Keratinocyte (primary cell): Measurements from ENCODE around the gene TMEM201. TPM values are rescaled to one million over a fixed set of nuclear protein-coding genes. Genes with fewer than 3 reads are reported as not detected.

Experiments
- DNase-seq: peaks from one replicate; pipeline ENCODE4 v3.0.0-alpha.2; 2011; ENCODE audit warnings: low read depth, missing footprints, low spot score
- FAIRE-seq: peaks from 2 replicates; lab custom pipeline; 2011; peaks lifted over from hg19 to GRCh38; lab: Jason Lieb, UNC
- H2AFZ ChIP-seq: 2 replicates; pipeline ENCODE4 v1.6.0; 2012; ENCODE audit warnings: low read length, control low read depth, inconsistent platforms; ENCODE audit not compliant: control insufficient read depth
- H3K27ac ChIP-seq: 2 replicates; pipeline ENCODE4 v1.5.1; 2011; ENCODE audit warnings: low read length; ENCODE audit not compliant: control insufficient read depth, insufficient read depth
- H3K27me3 ChIP-seq: 3 replicates; pipeline ENCODE4 v1.6.0; 2011; ENCODE audit warnings: low read length; ENCODE audit not compliant: control insufficient read depth, insufficient read depth; ENCODE audit errors: extremely low read depth
- H3K36me3 ChIP-seq, 2 experiments: 2 replicates in 1 of 2; 3 replicates in 1 of 2; pipeline ENCODE4 v1.5.1; 2011; ENCODE audit warnings: low read length in 2 of 2, mild to moderate bottlenecking in 1 of 2; ENCODE audit not compliant: control insufficient read depth in 2 of 2, insufficient read depth in 2 of 2; ENCODE audit errors: extremely low read depth in 1 of 2
- H3K4me1 ChIP-seq: 3 replicates; pipeline ENCODE4 v1.5.1; 2011; ENCODE audit warnings: low read length; ENCODE audit not compliant: control insufficient read depth, insufficient read depth; ENCODE audit errors: extremely low read depth
- H3K4me2 ChIP-seq: 3 replicates; pipeline ENCODE4 v1.6.0; 2011; ENCODE audit warnings: low read depth, low read length; ENCODE audit not compliant: control insufficient read depth, insufficient read depth; ENCODE audit errors: extremely low read depth
- H3K4me3 ChIP-seq, 3 experiments: fragments of 200-600 bp in 1 of 3; sonication (generic) in 1 of 3; 2 replicates in 2 of 3; 3 replicates in 1 of 3; pipeline ENCODE4 v1.5.1; 2011 to 2016; ENCODE audit warnings: low read length in 3 of 3, mild to moderate bottlenecking in 3 of 3, control low read depth in 2 of 3, inconsistent platforms in 1 of 3, low read depth in 1 of 3, mixed read lengths in 1 of 3, mixed run types in 1 of 3, moderate library complexity in 1 of 3; ENCODE audit not compliant: control insufficient read depth in 2 of 3, insufficient read depth in 2 of 3; ENCODE audit errors: extremely low read depth in 1 of 3
- H3K79me2 ChIP-seq: 2 replicates; pipeline ENCODE4 v1.6.0; 2012; ENCODE audit warnings: low read length; ENCODE audit not compliant: control insufficient read depth, insufficient read depth
- H3K9ac ChIP-seq: 3 replicates; pipeline ENCODE4 v1.6.0; 2011; ENCODE audit warnings: low read length; ENCODE audit not compliant: control insufficient read depth, insufficient read depth; ENCODE audit errors: extremely low read depth
- H3K9me1 ChIP-seq: 3 replicates; pipeline ENCODE4 v1.6.0; 2011; ENCODE audit warnings: low read length; ENCODE audit not compliant: control insufficient read depth, insufficient read depth; ENCODE audit errors: extremely low read depth
- H3K9me3 ChIP-seq: 2 replicates; pipeline ENCODE4 v1.5.1; 2012; ENCODE audit warnings: low read depth, low read length; ENCODE audit not compliant: control insufficient read depth
- H4K20me1 ChIP-seq: 3 replicates; pipeline ENCODE4 v1.6.0; 2011; ENCODE audit warnings: low read length; ENCODE audit not compliant: control insufficient read depth, insufficient read depth; ENCODE audit errors: extremely low read depth
- EZH2 ChIP-seq: IDR thresholded peaks from one replicate; pipeline ENCODE4 v1.6.1; 2012; ENCODE audit warnings: inconsistent platforms, mild to moderate bottlenecking, low read length, moderate library complexity
- dilution Hi-C: fragments of 300-500 bp; cut with MboI; formaldehyde crosslinking; loops from one replicate; pipeline ENCODE4 v1.7.0; 2020; ENCODE audit warnings: low sequenced_read_pairs; ENCODE audit not compliant: extremely low pct_ligation_motif_present
- polyA plus RNA-seq, 5 experiments: library from polyadenylated mRNA; depleted of rRNA in 3 of 5; stranded (reverse) in 3 of 5; stranded (forward) in 1 of 5; unstranded in 1 of 5; fragments of >200 nt; gene quantifications; 1 replicate in 1 of 5; 2 replicates in 3 of 5; 3 replicates in 1 of 5; pipeline versions ENCODE4 v1.2.1 to v1.2.3, GENCODE V29; 2011 to 2012; ENCODE audit warnings: missing spikeins in 2 of 5, low read depth in 1 of 5, low replicate concordance in 1 of 5
- TF ChIP-seq, protein P1 (sequence below), 3 experiments: IDR thresholded peaks in 1 of 3; conservative IDR thresholded peaks in 1 of 3; optimal IDR thresholded peaks in 1 of 3; 2 replicates in 2 of 3; 3 replicates in 1 of 3; pipeline versions ENCODE3 to v1.5.1; 2011; ENCODE audit warnings: low read length in 3 of 3, mild to moderate bottlenecking in 3 of 3, moderate library complexity in 2 of 3, control low read depth in 1 of 3, inconsistent platforms in 1 of 3; ENCODE audit not compliant: insufficient read depth in 2 of 3; ENCODE audit errors: extremely low read depth in 1 of 3

The TMEM201 gene
- polyA plus RNA-seq, 1 donor (not counting 4 experiments of a cell fraction or from before 2014, with no cell fraction given) = 1.5 TPM

- no peak overlapping the region for H3K4me2 ChIP-seq
- no peak overlapping the region for H3K9ac ChIP-seq
- peaks cover 8% of the 10 kb centered on the region for H3K79me2 ChIP-seq
- no peaks in the 10 kb centered on the region for H3K27me3 ChIP-seq
- H3K27ac ChIP-seq = no peak overlapping the region
- H3K4me1 ChIP-seq = no peaks in the 10 kb centered on the region
- no peaks in the 10 kb centered on the region for H3K9me3 ChIP-seq
- DNase-seq = no peak
- H4K20me1 ChIP-seq = no peaks in the 10 kb centered on the region
- H3K36me3 ChIP-seq = peaks cover 14 to 21% of the 10 kb centered on the region in 2 experiments
- TF ChIP-seq, protein P1, sequence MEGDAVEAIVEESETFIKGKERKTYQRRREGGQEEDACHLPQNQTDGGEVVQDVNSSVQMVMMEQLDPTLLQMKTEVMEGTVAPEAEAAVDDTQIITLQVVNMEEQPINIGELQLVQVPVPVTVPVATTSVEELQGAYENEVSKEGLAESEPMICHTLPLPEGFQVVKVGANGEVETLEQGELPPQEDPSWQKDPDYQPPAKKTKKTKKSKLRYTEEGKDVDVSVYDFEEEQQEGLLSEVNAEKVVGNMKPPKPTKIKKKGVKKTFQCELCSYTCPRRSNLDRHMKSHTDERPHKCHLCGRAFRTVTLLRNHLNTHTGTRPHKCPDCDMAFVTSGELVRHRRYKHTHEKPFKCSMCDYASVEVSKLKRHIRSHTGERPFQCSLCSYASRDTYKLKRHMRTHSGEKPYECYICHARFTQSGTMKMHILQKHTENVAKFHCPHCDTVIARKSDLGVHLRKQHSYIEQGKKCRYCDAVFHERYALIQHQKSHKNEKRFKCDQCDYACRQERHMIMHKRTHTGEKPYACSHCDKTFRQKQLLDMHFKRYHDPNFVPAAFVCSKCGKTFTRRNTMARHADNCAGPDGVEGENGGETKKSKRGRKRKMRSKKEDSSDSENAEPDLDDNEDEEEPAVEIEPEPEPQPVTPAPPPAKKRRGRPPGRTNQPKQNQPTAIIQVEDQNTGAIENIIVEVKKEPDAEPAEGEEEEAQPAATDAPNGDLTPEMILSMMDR (optimal IDR thresholded peaks at IDR 0.05 in 1 of 3, IDR thresholded peaks at IDR 0.05 in 1 of 3, conservative IDR thresholded peaks at IDR 0.05 in 1 of 3; ENCODE audit: extremely low read depth in 1 of 3, insufficient read depth in 2 of 3, low read length in 3 of 3) = no peak
- no peak for TF ChIP-seq EZH2
- no peak overlapping the region for H3K4me3 ChIP-seq
- no peak overlapping the region for H2AFZ ChIP-seq
- dilution Hi-C loops = no loop called here
- no peaks in the 10 kb centered on the region for H3K9me1 ChIP-seq
- no peak for FAIRE-seq
Observed at GRCh38 chr1:9599741-9600140, 11.0 kb downstream of the TMEM201 start.

DNA sequence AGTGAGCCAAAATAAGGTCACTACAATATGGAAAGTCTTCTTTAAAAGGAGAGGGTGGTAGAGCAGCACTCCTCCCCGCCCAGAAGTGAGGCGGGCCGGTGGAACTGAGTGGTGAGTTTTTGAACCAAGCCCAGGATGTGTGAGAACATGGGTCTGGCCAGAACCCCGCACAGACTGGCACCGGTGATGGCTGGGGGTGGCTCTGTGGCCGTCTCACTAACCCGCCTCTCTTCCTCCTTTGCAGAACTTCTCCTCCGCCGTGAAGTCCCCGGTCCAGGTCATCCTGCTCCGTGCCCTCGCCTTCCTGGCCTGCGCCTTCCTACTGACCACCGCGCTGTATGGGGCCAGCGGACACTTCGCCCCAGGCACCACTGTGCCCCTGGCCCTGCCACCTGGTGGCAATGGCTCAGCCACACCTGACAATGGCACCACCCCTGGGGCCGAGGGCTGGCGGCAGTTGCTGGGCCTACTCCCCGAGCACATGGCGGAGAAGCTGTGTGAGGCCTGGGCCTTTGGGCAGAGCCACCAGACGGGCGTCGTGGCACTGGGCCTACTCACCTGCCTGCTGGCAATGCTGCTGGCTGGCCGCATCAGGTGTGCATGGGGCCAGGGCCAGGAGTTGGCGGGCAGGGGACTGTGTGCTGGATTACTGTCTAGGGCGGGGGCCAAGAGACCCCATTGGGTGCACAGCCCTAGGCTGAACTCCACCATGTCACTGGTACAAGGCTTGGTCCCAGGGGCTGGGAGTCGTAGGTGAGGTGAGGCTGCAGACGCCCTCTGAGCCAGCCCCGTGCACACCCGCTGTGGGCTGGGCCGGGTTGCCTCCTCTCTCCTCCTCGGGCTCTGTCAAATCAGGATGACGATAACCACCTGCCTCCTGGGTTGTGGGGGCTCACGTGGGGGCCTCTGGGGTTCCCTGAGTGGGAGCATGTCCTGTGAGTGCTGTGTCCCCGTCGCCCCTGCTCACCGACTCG, 12.4 kb downstream of the TMEM201 start:
- TF ChIP-seq, protein P1 (optimal IDR thresholded peaks at IDR 0.05 in 1 of 3, IDR thresholded peaks at IDR 0.05 in 1 of 3, conservative IDR thresholded peaks at IDR 0.05 in 1 of 3; ENCODE audit: extremely low read depth in 1 of 3, insufficient read depth in 2 of 3, low read length in 3 of 3) = no peak
- no peak for TF ChIP-seq EZH2
- Histone ChIP-seq H3K4me3 (no peak overlapping the region), H3K27me3 (no peaks in the 10 kb centered on the region), H3K9ac (no peak overlapping the region), H2AFZ (no peak overlapping the region), H3K4me2 (no peak overlapping the region), H3K9me3 (no peaks in the 10 kb centered on the region), H3K79me2 (no peaks in the 10 kb centered on the region), H3K9me1 (no peaks in the 10 kb centered on the region), H3K36me3 (peaks cover 14 to 21% of the 10 kb centered on the region in 2 experiments), H3K4me1 (no peaks in the 10 kb centered on the region), H3K27ac (no peak overlapping the region), H4K20me1 (no peaks in the 10 kb centered on the region)
- DNase-seq (no peak), FAIRE-seq (no peak)
- dilution Hi-C loops = no loop called here
